Effector memory CD4-positive, alpha-beta T cell (primary cell): Measurements from ENCODE around the gene PAPLN.

Experiments used
- DNase-seq, 3 donors: peaks; one replicate each; pipeline ENCODE4 v3.0.0-alpha.2; 2020
- H3K27ac ChIP-seq: 2 replicates; pipeline ENCODE4 v1.7.0; 2013; ENCODE audit warnings: mild to moderate bottlenecking, low read length, moderate library complexity; ENCODE audit not compliant: insufficient read depth, poor library complexity, severe bottlenecking
- H3K27me3 ChIP-seq: replicated peaks from 2 replicates; pipeline ENCODE4 v1.7.0; 2013; ENCODE audit warnings: mild to moderate bottlenecking, low read length; ENCODE audit not compliant: insufficient read depth, control insufficient read depth, poor library complexity, severe bottlenecking
- H3K36me3 ChIP-seq: 2 replicates; pipeline ENCODE4 v1.7.0; 2013; ENCODE audit warnings: mild to moderate bottlenecking, low read length, moderate library complexity; ENCODE audit not compliant: control insufficient read depth, insufficient read depth
- H3K4me1 ChIP-seq: 2 replicates; pipeline ENCODE4 v1.7.0; 2013; ENCODE audit warnings: low read length, mild to moderate bottlenecking; ENCODE audit not compliant: control insufficient read depth, insufficient read depth, poor library complexity, severe bottlenecking
- H3K4me3 ChIP-seq: 2 replicates; pipeline ENCODE4 v1.7.0; 2013; ENCODE audit warnings: low read length, low read depth, mild to moderate bottlenecking; ENCODE audit not compliant: insufficient read depth, poor library complexity, severe bottlenecking
- H3K9me3 ChIP-seq: 2 replicates; pipeline ENCODE4 v1.7.0; 2013; ENCODE audit warnings: mild to moderate bottlenecking, low read length, moderate library complexity; ENCODE audit not compliant: control insufficient read depth

The PAPLN gene

DNA sequence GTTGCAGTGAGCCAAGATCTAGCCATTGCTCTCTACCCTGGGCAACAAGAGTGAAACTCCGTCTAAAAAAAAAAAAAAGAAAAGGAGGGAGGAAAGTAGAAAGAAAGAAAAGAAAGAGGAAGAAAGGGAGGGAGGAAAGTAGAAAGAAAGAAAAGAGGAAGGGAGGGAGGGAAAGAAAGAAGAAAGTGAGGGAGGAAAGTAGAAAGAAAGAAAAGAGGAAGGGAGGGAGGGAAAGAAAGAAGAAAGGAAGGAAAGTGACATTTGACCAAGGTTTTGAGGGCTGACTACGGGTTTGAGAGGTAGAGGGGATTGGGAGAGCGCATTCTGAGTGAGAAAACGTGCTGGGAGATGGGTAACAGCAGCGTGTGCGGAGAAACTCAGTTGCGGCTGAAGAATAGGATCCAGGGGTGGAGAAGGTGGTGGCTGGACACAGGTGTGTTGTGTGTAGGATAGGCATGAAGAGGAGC is 521 bp upstream of the PAPLN start:
- peaks cover 40% of the 10 kb centered on the region for H3K27me3 ChIP-seq
- no peak overlapping the region for H3K4me3 ChIP-seq
- peaks cover 14% of the 10 kb centered on the region for H3K4me1 ChIP-seq
- no peaks in the 10 kb centered on the region for H3K36me3 ChIP-seq
- DNase-seq = no peak
- H3K9me3 ChIP-seq = no peaks in the 10 kb centered on the region
- H3K27ac ChIP-seq = no peak overlapping the region

GRCh38 chr14:73237786-73238423 is 599 bp downstream of the PAPLN start:
- no peaks in the 10 kb centered on the region for H3K36me3 ChIP-seq
- H3K4me3 ChIP-seq = peak overlapping the region; percentile 25
- H3K27ac ChIP-seq = no peak overlapping the region
- DNase-seq = no peak
- H3K27me3 ChIP-seq = peaks cover 39% of the 10 kb centered on the region
- no peaks in the 10 kb centered on the region for H3K9me3 ChIP-seq
- peaks cover 14% of the 10 kb centered on the region for H3K4me1 ChIP-seq

GRCh38 chr14:73238424-73238852 is 1.1 kb downstream of the PAPLN start:
- no peaks in the 10 kb centered on the region for H3K36me3 ChIP-seq
- no peak overlapping the region for H3K4me3 ChIP-seq
- DNase-seq = no peak
- no peaks in the 10 kb centered on the region for H3K9me3 ChIP-seq
- H3K27me3 ChIP-seq = peaks cover 35% of the 10 kb centered on the region
- H3K4me1 ChIP-seq = peaks cover 14% of the 10 kb centered on the region
- H3K27ac ChIP-seq = no peak overlapping the region

DNA sequence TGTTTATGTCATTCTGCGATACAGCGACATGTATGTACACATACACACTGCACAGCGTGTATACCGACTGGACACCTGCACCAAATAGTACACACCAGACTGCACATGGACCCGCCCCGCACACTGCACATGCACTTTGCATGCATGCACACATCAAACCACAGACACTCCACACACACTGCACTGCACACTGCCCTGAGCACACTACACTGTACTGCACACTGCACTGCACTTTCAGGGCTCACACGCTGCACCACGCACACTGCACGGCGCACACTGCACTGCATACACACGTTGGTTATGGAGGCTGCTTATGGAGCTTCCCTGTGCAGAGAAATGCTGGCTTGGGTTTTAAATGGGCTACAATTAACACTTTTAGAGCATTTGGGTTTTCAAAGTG is 1.6 kb downstream of the PAPLN start:
- Histone ChIP-seq H3K9me3 (no peaks in the 10 kb centered on the region), H3K4me1 (peaks cover 14% of the 10 kb centered on the region), H3K27ac (no peak overlapping the region), H3K27me3 (peaks cover 35% of the 10 kb centered on the region), H3K4me3 (no peak overlapping the region), H3K36me3 (no peaks in the 10 kb centered on the region)
- DNase-seq = no peak

GRCh38 chr14:73239393-73240241 is 2.3 kb downstream of the PAPLN start:
- no peaks in the 10 kb centered on the region for H3K9me3 ChIP-seq
- no peak overlapping the region for H3K4me3 ChIP-seq
- no peak overlapping the region for H3K27ac ChIP-seq
- peaks cover 35% of the 10 kb centered on the region for H3K27me3 ChIP-seq
- DNase-seq = no peak
- peaks cover 14% of the 10 kb centered on the region for H3K4me1 ChIP-seq
- no peaks in the 10 kb centered on the region for H3K36me3 ChIP-seq

GRCh38 chr14:73240816-73241480 is 3.6 kb downstream of the PAPLN start:
- no peak for DNase-seq
- no peak overlapping the region for H3K4me3 ChIP-seq
- no peaks in the 10 kb centered on the region for H3K36me3 ChIP-seq
- no peak overlapping the region for H3K27ac ChIP-seq
- peaks cover 16% of the 10 kb centered on the region for H3K4me1 ChIP-seq
- H3K9me3 ChIP-seq = no peaks in the 10 kb centered on the region
- H3K27me3 ChIP-seq = peaks cover 42% of the 10 kb centered on the region

DNA sequence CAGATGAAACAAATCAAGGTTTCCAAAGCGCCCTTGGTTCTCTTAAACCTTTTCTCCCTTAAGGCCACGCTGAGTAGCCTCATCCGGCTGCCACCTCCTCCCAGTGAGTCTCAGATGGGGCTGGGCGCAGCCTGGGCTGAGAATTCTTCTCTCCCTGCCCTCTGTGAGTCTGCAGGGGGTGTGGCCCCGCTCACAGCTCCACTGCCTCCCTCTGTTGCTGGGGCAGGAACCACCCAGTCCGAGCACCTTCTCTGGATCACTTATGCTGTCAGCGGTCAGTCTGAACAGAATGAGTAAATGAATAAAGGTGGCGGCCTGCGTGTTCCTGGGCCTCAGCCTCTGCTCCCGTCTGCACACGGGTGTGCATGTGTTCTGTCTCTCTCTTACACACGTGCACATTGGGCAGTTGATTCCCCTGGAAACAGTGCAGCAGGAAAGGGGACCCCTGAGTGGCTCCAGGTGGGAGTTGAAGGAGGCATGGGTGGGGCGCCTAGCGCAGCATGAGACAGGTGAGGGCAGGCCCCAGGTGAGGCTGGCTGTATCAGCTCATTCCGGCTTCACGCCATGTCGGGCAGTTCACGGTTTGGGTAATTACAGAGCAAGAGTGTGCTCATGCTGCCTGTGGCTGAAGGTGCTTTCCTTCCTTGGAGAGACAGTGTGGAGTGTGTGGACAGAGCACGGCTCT is 4.3 kb downstream of the PAPLN start:
- no peaks in the 10 kb centered on the region for H3K36me3 ChIP-seq
- no peak overlapping the region for H3K4me3 ChIP-seq
- no peak overlapping the region for H3K27ac ChIP-seq
- H3K4me1 ChIP-seq = peaks cover 19% of the 10 kb centered on the region
- H3K27me3 ChIP-seq = peaks cover 38% of the 10 kb centered on the region
- H3K9me3 ChIP-seq = no peaks in the 10 kb centered on the region
- no peak for DNase-seq

DNA sequence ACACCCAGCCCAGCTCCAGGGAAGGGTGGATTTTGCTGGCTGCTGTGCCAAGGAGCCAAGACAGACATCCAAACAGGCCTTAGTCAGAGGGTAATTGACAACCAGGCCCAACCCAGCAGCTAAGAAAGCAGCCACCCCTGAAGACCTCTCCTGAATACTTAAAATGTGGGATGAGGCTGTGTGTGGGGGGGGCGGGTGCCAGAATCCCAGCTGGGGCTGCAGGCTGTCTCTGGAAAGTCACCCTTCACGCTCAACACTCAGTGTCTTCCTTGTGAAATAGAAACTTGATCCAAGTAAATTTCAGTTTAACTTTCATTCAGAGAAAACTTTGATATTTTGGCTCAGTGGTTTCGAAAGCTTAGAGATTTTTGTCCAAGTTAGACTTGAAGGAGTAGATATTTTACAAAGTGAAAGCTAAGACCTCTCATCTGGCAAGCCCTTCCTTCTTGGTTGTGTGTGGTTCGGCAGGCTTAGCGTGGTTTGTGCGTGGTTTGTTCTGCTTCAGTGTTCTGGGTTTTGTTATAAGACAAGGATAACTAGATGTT is 5.1 kb downstream of the PAPLN start:
- no peak overlapping the region for H3K4me3 ChIP-seq
- H3K27me3 ChIP-seq = peaks cover 34% of the 10 kb centered on the region
- H3K4me1 ChIP-seq = peaks cover 16% of the 10 kb centered on the region
- H3K36me3 ChIP-seq = no peaks in the 10 kb centered on the region
- no peaks in the 10 kb centered on the region for H3K9me3 ChIP-seq
- DNase-seq = no peak
- H3K27ac ChIP-seq = no peak overlapping the region

GRCh38 chr14:73243341-73243740 is 6.0 kb downstream of the PAPLN start:
- DNase-seq = no peak
- no peak overlapping the region for H3K27ac ChIP-seq
- H3K27me3 ChIP-seq = peaks cover 27% of the 10 kb centered on the region
- no peaks in the 10 kb centered on the region for H3K9me3 ChIP-seq
- H3K36me3 ChIP-seq = no peaks in the 10 kb centered on the region
- H3K4me1 ChIP-seq = peaks cover 9% of the 10 kb centered on the region
- H3K4me3 ChIP-seq = no peak overlapping the region
